Activated T-cell treated with anti-CD3 and anti-CD28 coated beads, Interleukin-2, amount 50 U/mL, for 24 hours (primary cell): Measurements from ENCODE around the gene PAK5.

ENCODE experiments used
- DNase-seq: peaks from one replicate; pipeline ENCODE4 v3.0.0-alpha.2; 2020
- H3K27ac Mint-ChIP-seq: 2 replicates; pipeline ENCODE4 v1.8.0; 2020; ENCODE audit warnings: mild to moderate bottlenecking, mixed read lengths
- H3K27me3 Mint-ChIP-seq: 2 replicates; pipeline ENCODE4 v1.8.0; 2020; ENCODE audit warnings: mixed read lengths
- H3K36me3 Mint-ChIP-seq: 2 replicates; pipeline ENCODE4 v1.8.0; 2020; ENCODE audit warnings: low read depth, mixed read lengths
- H3K4me1 Mint-ChIP-seq: 2 replicates; pipeline ENCODE4 v1.8.0; 2020; ENCODE audit warnings: low read depth, mixed read lengths
- H3K4me3 Mint-ChIP-seq: 2 replicates; pipeline ENCODE4 v1.8.0; 2020; ENCODE audit warnings: mild to moderate bottlenecking, moderate library complexity, mixed read lengths
- H3K9me3 Mint-ChIP-seq: 2 replicates; pipeline ENCODE4 v1.8.0; 2020; ENCODE audit warnings: mixed read lengths

Gene PAK5

DNA sequence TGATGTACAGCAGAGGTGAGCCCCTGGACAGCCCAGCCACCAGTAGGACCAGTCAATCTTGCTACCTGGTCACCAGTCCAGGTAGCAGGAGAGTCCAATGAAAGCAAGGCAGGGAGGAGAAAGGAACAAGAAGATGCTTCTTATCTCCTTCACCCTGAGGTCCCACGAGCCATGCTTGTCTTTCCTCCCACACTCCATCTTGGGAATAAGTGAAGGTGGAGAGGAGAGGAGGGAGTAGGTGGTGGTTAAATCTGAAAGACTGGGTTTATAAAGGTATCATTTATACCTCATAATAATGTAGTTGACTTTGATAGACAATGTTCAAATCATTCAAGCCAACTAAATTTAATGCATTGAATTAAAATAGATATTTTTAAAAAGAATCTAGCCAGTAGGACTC is 288.6 kb downstream of the PAK5 start:
- H3K36me3 Mint-ChIP-seq = no peaks in the 10 kb centered on the region
- no peaks in the 10 kb centered on the region for H3K4me1 Mint-ChIP-seq

DNA sequence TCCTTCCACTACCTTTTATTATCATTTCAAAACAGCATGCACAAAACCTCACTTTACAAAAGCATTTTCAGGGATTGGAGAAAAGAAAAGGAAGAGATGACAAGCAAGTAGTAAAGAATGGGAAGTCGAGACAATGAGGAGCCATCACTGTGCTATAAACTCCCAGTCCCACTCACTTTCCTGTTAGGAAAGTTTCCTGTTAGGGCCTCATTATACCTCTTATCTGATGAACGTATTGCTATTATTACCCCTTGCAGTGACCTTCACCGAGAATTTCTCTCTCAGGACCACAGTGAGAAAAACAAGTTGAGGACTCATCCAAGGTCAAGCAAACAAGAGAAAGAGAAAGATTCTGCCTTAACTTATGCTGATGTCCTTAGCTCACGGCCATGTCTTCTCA is 295.7 kb downstream of the PAK5 start:
- DNase-seq = no peak
- Mint-ChIP-seq H3K4me1 (no peaks in the 10 kb centered on the region), H3K9me3 (no peaks in the 10 kb centered on the region), H3K36me3 (no peaks in the 10 kb centered on the region), H3K4me3 (no peak overlapping the region), H3K27ac (no peak overlapping the region), H3K27me3 (no peaks in the 10 kb centered on the region)

More for the DNA sequence above, 288.6 kb downstream of the PAK5 start:
- Mint-ChIP-seq H3K4me3 (no peak overlapping the region), H3K27me3 (no peaks in the 10 kb centered on the region), H3K9me3 (peaks cover 13% of the 10 kb centered on the region), H3K27ac (no peak overlapping the region)
- DNase-seq = no peak

DNA sequence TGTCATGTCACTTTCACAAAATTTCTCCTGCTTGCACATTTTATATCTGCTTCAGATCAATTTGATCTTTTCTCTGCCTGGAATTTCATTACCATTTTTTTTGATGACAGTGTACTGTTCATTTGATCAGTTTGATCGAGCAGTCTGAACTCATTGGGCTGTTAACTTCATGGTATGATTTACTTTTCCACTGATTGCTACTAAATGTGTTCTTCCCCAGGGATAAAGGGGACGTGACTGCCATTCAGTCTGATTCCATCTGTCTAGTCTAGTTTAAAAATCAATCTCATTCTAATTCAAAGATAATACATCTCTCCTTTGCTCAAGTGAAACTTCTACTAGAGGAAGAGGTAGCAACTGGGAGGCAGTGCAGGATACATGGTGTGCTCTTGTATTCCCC is 303.4 kb downstream of the PAK5 start:
- no peaks in the 10 kb centered on the region for H3K36me3 Mint-ChIP-seq
- peaks cover 3% of the 10 kb centered on the region for H3K9me3 Mint-ChIP-seq
- no peaks in the 10 kb centered on the region for H3K4me1 Mint-ChIP-seq
- no peak for DNase-seq
- no peak overlapping the region for H3K4me3 Mint-ChIP-seq
- H3K27me3 Mint-ChIP-seq = no peaks in the 10 kb centered on the region
- no peak overlapping the region for H3K27ac Mint-ChIP-seq

DNA sequence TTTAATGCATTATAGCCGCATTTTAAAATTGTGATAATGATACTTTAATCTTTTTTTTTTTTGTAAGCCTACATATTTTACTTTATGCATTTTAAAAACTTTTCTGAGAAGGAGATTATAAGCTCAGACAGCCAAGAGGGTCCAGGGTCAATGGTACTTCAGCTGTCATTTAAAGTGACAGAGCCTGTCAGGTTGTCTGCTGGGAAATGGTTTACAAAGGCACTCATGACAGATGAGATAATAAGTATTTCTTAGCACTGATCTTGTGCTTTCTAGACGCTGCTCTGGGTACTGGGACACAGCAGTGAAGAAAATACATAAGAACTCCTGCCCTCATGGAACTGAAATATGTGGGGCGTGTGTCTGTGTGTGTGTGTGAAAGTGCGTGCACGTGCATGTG is 304.9 kb downstream of the PAK5 start:
- Mint-ChIP-seq H3K27me3 (no peaks in the 10 kb centered on the region), H3K4me1 (no peaks in the 10 kb centered on the region), H3K27ac (no peak overlapping the region), H3K4me3 (no peak overlapping the region), H3K9me3 (peaks cover 3% of the 10 kb centered on the region), H3K36me3 (no peaks in the 10 kb centered on the region)
- no peak for DNase-seq

DNA sequence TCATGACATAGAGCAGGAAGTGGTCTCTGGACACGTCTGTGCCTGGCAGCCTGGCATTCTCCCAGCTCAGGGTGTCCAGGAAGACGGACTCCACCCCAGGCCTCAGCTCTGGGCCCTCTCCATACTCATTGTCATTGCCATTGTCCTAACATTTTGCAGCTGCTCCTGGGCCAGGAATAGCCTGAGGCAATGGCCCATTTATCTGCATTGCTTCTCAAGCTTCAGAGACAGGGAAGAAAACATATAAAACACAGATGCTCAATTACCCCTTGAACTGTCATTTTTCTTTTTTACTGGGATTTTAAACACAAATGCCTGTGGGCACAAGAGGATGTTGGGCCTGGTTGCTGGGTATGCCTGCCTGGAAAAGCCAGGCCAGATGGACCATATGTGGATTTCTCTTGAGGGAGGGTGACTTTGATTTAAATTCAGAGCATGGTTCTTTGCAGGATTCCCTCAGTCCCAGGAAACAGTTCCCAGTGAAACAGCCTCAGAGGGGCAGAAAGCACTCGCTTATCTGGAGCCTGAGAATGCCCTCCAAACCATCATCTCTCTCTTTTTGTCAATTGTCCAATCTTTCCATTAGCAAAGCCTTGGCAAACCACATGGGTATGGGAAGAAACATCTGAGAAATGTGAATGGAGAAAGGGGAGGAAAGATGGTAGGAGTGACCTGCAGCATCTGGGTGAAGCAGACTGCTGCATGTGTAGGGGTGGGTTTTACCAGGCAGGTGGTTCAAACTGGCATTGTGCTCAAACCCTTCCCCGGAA is 306.6 kb downstream of the PAK5 start:
- no peaks in the 10 kb centered on the region for H3K36me3 Mint-ChIP-seq
- no peak overlapping the region for H3K4me3 Mint-ChIP-seq
- no peaks in the 10 kb centered on the region for H3K27me3 Mint-ChIP-seq
- H3K4me1 Mint-ChIP-seq = no peaks in the 10 kb centered on the region
- no peak overlapping the region for H3K27ac Mint-ChIP-seq
- no peak for DNase-seq
- no peaks in the 10 kb centered on the region for H3K9me3 Mint-ChIP-seq

DNA sequence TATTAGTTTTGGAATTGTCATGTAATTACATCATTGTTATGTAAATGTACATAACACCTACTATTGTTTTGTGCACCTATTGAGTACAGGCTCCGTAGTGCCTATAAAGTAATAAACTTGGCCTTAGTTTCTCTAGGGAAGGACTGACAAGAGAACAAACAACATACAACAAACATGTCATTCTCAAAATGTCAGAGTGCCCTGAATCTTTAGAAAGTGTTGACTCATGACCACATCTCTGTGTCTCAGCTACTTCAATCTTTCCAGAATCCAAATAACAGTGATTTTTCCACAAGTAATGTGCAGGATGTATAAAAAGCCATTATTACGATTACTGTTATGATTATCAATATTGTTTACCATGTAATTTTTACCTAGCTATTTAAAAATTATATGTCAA is 307.3 kb downstream of the PAK5 start:
- DNase-seq = no peak
- no peaks in the 10 kb centered on the region for H3K36me3 Mint-ChIP-seq
- no peak overlapping the region for H3K27ac Mint-ChIP-seq
- no peaks in the 10 kb centered on the region for H3K9me3 Mint-ChIP-seq
- no peaks in the 10 kb centered on the region for H3K4me1 Mint-ChIP-seq
- no peaks in the 10 kb centered on the region for H3K27me3 Mint-ChIP-seq
- no peak overlapping the region for H3K4me3 Mint-ChIP-seq

DNA sequence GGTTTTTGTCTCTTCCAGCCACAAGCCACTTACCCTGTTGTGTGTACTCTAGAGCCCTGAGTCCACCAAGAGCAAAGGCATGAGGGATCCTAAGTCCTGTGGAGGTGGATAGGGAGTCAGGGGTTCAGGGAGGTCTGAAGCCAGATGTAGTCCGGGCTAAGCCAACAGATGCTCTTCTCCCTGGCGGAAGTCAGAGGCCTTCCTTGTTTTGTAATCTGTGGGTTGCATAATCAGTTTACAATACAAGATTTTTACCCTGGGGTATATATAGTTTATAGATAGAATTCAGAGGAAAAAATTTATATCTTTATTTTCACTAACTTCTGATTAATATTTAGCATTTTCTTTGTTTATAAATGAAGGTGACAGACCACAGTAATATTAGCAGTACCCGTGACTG is 315.2 kb downstream of the PAK5 start:
- H3K27me3 Mint-ChIP-seq = peaks cover 17% of the 10 kb centered on the region
- no peaks in the 10 kb centered on the region for H3K36me3 Mint-ChIP-seq
- no peak for DNase-seq
- H3K4me3 Mint-ChIP-seq = no peak overlapping the region
- no peaks in the 10 kb centered on the region for H3K9me3 Mint-ChIP-seq
- no peaks in the 10 kb centered on the region for H3K4me1 Mint-ChIP-seq
- no peak overlapping the region for H3K27ac Mint-ChIP-seq

DNA sequence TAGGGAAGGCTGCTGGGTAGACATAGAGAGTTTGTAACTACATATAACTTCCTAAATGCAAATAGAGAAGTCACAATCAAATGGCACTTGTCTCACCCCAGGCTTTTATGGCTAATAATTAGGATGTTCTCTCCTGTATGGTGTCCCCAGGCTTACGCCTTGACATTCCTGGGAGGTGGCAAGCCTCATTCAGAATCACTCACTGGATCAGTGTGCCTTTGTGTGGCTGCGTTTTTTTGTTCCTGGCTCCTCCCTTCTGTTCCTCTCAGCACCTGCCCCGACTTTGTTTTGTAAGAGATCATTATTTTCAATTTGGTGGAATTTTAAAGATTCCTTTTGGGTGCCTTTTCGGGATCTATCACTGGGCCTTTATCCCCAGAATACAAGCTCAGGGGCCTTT is 318.8 kb downstream of the PAK5 start:
- no peak overlapping the region for H3K4me3 Mint-ChIP-seq
- H3K27me3 Mint-ChIP-seq = peaks cover 51% of the 10 kb centered on the region
- no peaks in the 10 kb centered on the region for H3K36me3 Mint-ChIP-seq
- no peaks in the 10 kb centered on the region for H3K4me1 Mint-ChIP-seq
- no peak for DNase-seq
- H3K27ac Mint-ChIP-seq = no peak overlapping the region
- H3K9me3 Mint-ChIP-seq = no peaks in the 10 kb centered on the region

DNA sequence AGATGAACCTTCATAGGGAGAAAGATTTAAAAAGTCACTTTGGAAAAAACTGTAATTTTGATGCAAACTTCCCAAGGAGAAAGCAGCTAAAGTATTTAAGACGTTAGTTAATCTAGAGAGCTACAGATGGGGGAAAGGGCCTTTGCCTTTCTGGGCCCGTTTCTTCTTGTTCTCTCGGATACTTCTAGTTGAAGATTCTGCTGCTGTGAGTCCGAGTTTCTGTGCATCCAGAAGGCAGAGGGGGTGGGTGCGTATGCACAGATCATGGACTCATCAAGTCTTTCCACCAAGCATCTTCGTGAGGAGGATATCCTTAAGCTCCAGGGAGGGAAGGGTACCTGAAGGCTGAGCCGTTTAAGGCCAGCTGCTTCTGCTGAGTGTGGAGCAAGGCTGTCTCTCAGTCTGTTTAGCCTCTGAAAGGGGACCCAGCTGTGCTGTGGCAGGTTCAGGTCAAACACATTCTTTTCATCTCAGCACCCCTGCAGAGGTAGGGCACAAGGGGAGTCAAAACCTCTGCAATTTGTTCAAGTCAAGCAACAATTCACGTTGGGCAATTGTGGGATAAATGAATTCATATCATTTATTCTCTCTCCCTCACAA is 320.2 kb downstream of the PAK5 start:
- no peak for DNase-seq
- Mint-ChIP-seq H3K27ac (no peak overlapping the region), H3K36me3 (no peaks in the 10 kb centered on the region), H3K4me3 (no peak overlapping the region), H3K4me1 (no peaks in the 10 kb centered on the region), H3K9me3 (no peaks in the 10 kb centered on the region), H3K27me3 (peaks cover 65% of the 10 kb centered on the region)

DNA sequence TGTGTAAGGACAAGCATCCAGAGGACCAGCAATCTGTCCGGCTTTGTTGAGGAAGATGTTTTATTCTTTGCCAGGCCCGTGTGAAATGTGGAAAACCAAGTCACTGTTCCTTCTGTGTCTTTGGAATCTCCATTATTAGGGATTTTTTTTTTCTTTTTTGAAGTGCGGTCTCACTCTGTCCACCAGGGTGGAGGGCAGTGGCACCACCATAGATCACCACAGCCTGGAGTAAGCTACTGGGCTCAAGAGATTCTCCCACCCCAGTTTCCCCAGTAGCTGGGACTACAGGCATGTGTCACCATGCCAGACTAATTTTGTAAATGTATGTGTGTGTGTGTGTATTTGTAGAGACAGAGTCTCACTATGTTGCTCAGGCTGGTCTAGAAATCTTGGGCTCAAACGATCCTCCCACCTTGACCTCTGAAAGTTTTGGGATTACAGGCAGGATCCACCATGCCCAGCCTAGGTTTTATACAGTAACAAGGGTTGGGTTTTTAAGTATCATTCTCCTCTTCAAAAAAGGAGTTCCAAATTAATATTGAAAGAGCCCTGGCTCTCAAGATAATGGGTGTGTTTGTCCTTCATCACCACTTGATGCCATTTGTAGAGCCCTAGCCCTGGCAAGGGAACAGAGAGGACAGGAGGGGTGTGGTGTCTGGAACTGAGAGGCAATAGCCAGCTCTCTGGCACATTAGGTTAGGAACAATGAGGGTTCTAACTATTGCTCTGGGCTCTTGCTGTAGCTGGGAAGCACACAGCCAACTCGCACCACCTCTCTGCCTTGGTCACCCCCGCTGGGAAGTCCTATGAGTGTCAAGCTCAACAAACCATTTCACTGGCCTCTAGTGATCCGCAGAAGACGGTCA is 321.3 kb downstream of the PAK5 start:
- Mint-ChIP-seq H3K27me3 (peaks cover 68% of the 10 kb centered on the region), H3K27ac (no peak overlapping the region), H3K36me3 (no peaks in the 10 kb centered on the region), H3K9me3 (no peaks in the 10 kb centered on the region), H3K4me1 (no peaks in the 10 kb centered on the region), H3K4me3 (no peak overlapping the region)
- no peak for DNase-seq

DNA sequence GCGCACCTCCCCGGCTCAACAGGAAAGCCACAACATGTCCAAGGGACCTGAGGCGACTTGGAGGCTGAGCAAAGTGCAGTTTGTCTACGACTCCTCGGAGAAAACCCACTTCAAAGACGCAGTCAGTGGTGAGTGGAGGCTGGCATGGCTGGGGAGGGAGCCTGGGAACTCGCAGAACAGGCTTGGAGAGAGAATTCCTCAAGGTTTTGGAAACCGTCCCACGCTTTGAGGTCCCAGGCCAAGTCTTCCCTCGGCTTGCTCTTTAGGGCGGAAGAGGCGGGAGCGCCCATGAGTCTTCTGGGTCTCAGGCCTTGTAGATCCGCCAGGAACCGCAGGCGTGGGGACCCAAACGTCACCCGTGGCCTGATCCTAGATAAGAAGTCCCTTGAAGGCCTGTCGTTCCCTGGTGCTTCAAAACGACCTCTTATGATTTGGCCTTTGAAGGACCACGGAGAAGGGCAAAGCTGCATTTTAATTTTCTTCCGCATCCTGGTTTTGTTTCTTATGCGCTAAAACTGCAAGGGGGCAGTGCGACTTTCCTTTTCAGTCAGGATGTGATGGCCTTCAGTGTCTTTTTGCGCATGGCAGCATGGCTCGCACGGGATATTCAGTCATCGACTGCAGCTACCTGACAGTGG is 322.5 kb downstream of the PAK5 start:
- no peak overlapping the region for H3K27ac Mint-ChIP-seq
- H3K36me3 Mint-ChIP-seq = no peaks in the 10 kb centered on the region
- no peak overlapping the region for H3K4me3 Mint-ChIP-seq

DNA sequence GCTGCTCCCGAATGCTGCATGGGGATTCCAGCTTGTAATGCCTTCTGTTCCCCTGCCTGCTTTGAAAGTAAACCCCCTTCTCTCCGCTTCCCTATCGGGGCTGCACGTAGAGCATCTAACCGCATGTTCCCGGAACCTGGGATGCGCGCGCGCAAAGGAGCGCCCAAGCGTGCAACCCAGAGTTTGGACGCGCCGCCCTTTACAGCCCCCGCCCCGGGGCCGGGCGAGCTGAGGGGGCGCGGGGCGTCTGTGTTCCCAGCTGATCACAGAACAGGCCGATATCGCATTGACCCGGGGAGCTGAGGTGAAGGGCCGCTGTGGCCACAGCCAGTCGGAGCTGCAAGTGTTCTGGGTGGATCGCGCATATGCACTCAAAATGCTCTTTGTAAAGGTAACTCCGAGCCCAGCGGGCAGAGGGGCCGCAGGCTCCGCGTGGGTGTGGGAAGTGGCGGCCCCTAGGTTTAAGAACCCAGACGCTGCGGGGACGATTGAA is 323.1 kb downstream of the PAK5 start:
- Mint-ChIP-seq H3K27ac (no peak overlapping the region), H3K27me3 (peaks cover 72% of the 10 kb centered on the region)

More for the DNA sequence above, 322.5 kb downstream of the PAK5 start:
- Mint-ChIP-seq H3K4me1 (no peaks in the 10 kb centered on the region), H3K27me3 (peaks cover 73% of the 10 kb centered on the region), H3K9me3 (no peaks in the 10 kb centered on the region)
- DNase-seq = no peak

DNA sequence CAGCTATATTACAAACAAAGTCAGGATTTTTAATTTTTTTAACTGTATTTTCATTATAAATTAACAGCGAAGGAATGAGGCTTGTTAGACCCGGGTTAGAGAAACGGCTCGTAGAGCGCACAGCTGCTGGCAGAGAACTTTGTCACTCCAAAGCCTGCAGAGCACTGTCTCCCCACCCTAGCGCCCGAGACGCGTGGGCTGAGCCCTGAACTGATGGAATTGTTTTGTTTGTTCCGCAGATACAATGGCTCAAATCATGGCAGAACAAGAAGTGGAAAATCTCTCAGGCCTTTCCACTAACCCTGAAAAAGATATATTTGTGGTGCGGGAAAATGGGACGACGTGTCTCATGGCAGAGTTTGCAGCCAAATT is 323.7 kb downstream of the PAK5 start:
- H3K9me3 Mint-ChIP-seq = no peaks in the 10 kb centered on the region
- no peak for DNase-seq
- H3K4me1 Mint-ChIP-seq = no peaks in the 10 kb centered on the region
- H3K27me3 Mint-ChIP-seq = peaks cover 70% of the 10 kb centered on the region
- H3K27ac Mint-ChIP-seq = no peak overlapping the region
- no peaks in the 10 kb centered on the region for H3K36me3 Mint-ChIP-seq
- no peak overlapping the region for H3K4me3 Mint-ChIP-seq

More for the DNA sequence above, 323.1 kb downstream of the PAK5 start:
- Mint-ChIP-seq H3K36me3 (no peaks in the 10 kb centered on the region), H3K9me3 (no peaks in the 10 kb centered on the region), H3K4me3 (no peak overlapping the region), H3K4me1 (no peaks in the 10 kb centered on the region)
- no peak for DNase-seq

DNA sequence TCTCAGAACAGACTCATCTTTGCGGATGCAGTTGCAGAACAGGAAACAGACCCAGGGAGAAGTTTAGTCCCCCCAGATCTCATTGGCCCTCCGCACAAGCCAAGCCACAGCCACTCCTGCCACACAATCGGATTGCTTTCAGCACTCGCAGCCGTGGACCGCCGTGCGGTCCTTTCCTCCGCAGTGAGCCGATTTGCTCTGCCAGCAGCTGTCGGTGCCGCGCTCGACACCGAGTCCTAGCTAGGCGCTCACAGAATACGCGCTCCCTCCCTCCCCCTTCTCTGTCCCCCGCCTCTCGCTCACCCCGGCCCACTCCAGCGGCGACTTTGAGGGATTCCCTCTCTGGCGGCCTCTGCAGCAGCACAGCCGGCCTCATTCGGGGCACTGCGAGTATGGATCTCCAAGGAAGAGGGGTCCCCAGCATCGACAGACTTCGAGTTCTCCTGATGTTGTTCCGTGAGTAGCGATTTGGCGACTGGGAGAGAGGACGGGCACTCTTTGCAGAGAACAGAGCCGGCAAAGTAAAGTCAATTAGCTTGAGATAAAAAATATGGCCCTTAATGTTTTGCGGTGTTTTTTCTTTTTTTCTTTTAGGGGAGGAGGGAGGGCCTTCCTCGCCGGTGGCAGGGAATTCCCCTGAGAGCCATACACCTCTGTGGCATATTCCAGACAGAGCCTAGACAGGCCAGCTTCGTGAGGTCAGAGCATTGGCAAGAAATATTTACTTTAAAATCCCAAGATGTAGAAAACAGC is 324.2 kb downstream of the PAK5 start, which contains the start of gene LAMP5:
Gene LAMP5 (plus strand): TSS at position 130 of the 753 bp plus-strand sequence. CDS start 263 bp downstream, at position 393.
- Mint-ChIP-seq H3K27ac (no peak within 1 kb of the TSS), H3K9me3 (no peaks in the 10 kb centered on the region), H3K27me3 (peaks cover 73% of the 10 kb centered on the region), H3K4me1 (no peaks in the 10 kb centered on the region), H3K4me3 (no peak within 1 kb of the TSS), H3K36me3 (no peaks in the 10 kb centered on the region)
- no peak for DNase-seq
